Thyroid gland (tissue), 4 donors: Measurements from ENCODE around the gene MGAT5B. TPM values are rescaled to one million over a fixed set of nuclear protein-coding genes. Genes with fewer than 3 reads are reported as not detected.
"Not testable (repeated sequence)": the region's sequence is repeated elsewhere in the genome, so short reads cannot be mapped to it uniquely, and the experiment has no call there.

Experiments
- DNase-seq, 2 donors: peaks; one replicate each; pipeline ENCODE4 v3.0.0-alpha.2; 2019
- H3K27ac ChIP-seq, 3 donors: fragments of 200-600 bp; sonication (generic); 1 replicate in 2 of 3; 2 replicates in 1 of 3; pipeline ENCODE4 v1.5.1; 2016 to 2019; ENCODE audit warnings: mild to moderate bottlenecking in 1 of 3, moderate library complexity in 1 of 3
- H3K27me3 ChIP-seq: fragments of 200-600 bp; sonication (generic); one replicate; pipeline ENCODE4 v1.5.1; 2019
- H3K36me3 ChIP-seq, 2 donors: fragments of 200-600 bp; sonication (generic); one replicate each; pipeline ENCODE4 v1.5.1; 2016 to 2019
- H3K4me1 ChIP-seq, 2 donors: fragments of 200-600 bp; sonication (generic); one replicate each; pipeline ENCODE4 v1.5.1; 2017 to 2019
- H3K4me3 ChIP-seq, 3 donors: fragments of 200-600 bp; sonication (generic); replicated peaks in 1 of 3; 1 replicate in 2 of 3; 2 replicates in 1 of 3; pipeline ENCODE4 v1.5.1; 2016; ENCODE audit warnings: mild to moderate bottlenecking in 1 of 3
- H3K9me3 ChIP-seq: fragments of 200-600 bp; sonication (generic); one replicate; pipeline ENCODE4 v1.5.1; 2017
- CTCF ChIP-seq, 6 experiments: fragments of 200-600 bp in 3 of 6; fragments of 450-650 bp in 3 of 6; sonication (generic) in 3 of 6; IDR thresholded peaks; one replicate each; pipeline ENCODE4 v1.5.1; 2016 to 2019; ENCODE audit warnings: antibody characterized with exemption in 6 of 6, mild to moderate bottlenecking in 2 of 6, inconsistent platforms in 1 of 6, moderate library complexity in 1 of 6
- POLR2A ChIP-seq, 2 donors: fragments of 450-650 bp; IDR thresholded peaks; one replicate each; pipeline ENCODE4 v1.6.1; 2017; ENCODE audit warnings: antibody characterized with exemption in 2 of 2, mild to moderate bottlenecking in 2 of 2, moderate library complexity in 1 of 2
- WGBS, 2 donors: methylation state at CpG; one replicate each; pipeline ENCODE4 v1.1.5; 2017; 5-methylcytosine and 5-hydroxymethylcytosine counted together
- intact Hi-C: fragments of 100-400 bp; cut with DNase I; formaldehyde crosslinking; loops from one replicate; pipeline ENCODE4 v1.15.1; 2023
- total RNA-seq, 4 donors: library from RNA; depleted of rRNA; stranded (reverse); fragments of >200 nt; gene quantifications; one replicate each; pipeline ENCODE4 v1.2.3, GENCODE V29; 2016

The MGAT5B gene
- total RNA-seq, 4 donors from 2014 or later: 0.22 to 7.4 (median 0.73) TPM; not detected in 1

GRCh38 chr17:76968707-76969597, 100.7 kb downstream of the MGAT5B start:
- Histone ChIP-seq H3K27me3 (no peaks in the 10 kb centered on the region), H3K36me3 (no peaks in the 10 kb centered on the region), H3K4me3 (peak overlapping the region in 2 of 3 donors; percentile 10 to 15), H3K4me1 (peaks cover 12% of the 10 kb centered on the region in 2 donors), H3K9me3 (no peaks in the 10 kb centered on the region), H3K27ac (no peak overlapping the region)
- intact Hi-C loops: no loop called here
- TF ChIP-seq POLR2A (IDR thresholded peaks at IDR 0.05) (no peak), CTCF (IDR thresholded peaks at IDR 0.05) (no peak)
- DNase-seq: peak; percentile 20 to 29
- 6 to 10% methylated on average over 23 to 42 of the region's 45 CpGs for WGBS, 2 donors

- H3K27ac ChIP-seq: no peak overlapping the region
- H3K9me3 ChIP-seq: no peaks in the 10 kb centered on the region
- TF ChIP-seq CTCF (IDR thresholded peaks at IDR 0.05): no peak
- TF ChIP-seq POLR2A (IDR thresholded peaks at IDR 0.05): no peak
- peak in 1 of 2 donors; percentile 6 for DNase-seq
- peaks cover 12% of the 10 kb centered on the region in 2 donors for H3K4me1 ChIP-seq
- no peaks in the 10 kb centered on the region for H3K27me3 ChIP-seq
- intact Hi-C loops: no loop called here
- H3K4me3 ChIP-seq: no peak overlapping the region
- WGBS, 2 donors: 6 to 9% methylated on average over 11 to 13 of the region's 13 CpGs
- H3K36me3 ChIP-seq: no peaks in the 10 kb centered on the region
These were observed 101.5 kb downstream of the MGAT5B start for GRCh38 chr17:76969598-76970172.

- DNase-seq, H3K27ac ChIP-seq, intact Hi-C loops, H3K4me3 ChIP-seq, H3K27me3 ChIP-seq, H3K9me3 ChIP-seq, H3K36me3 ChIP-seq: not testable (repeated sequence)
- peaks cover 12% of the 10 kb centered on the region in 2 donors for H3K4me1 ChIP-seq
- WGBS, 2 donors: 94 to 95% methylated on average over 5 of the region's 5 CpGs
These were observed 102.0 kb downstream of the MGAT5B start for GRCh38 chr17:76970228-76970627.

DNA sequence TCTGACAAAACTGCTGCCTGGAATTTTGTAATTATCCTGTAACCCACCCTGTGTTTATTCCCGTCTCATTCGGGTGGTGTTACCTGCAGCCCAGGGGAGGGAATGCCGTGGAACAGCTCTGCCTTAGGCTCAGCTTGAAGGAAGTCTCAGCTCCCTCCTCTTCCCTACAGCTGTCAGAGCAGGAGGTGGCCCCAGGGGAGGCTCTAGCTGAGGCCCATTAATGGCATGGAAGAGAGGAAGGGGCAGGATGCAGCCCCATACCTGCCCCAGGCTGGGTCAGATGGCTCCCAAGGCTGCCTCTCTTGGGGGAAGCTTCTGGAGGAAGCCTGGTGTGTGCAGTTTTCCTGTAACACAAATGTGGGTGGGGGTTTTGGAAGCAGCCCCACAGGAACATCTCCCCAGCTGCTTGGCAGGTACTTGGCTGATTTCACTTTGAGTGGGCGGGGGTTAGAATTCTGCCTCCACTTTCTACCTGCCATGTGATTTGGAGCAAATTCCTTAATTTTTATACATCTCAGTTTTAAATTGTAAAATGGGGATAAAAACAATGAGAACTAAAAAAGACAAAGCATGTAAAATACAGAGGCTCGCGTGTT, 103.9 kb downstream of the MGAT5B start:
- H3K27ac ChIP-seq: no peak overlapping the region
- H3K36me3 ChIP-seq: no peaks in the 10 kb centered on the region
- no peak for DNase-seq
- peaks cover 12% of the 10 kb centered on the region in 2 donors for H3K4me1 ChIP-seq
- no peak overlapping the region for H3K4me3 ChIP-seq
- TF ChIP-seq CTCF (IDR thresholded peaks at IDR 0.05) (no peak), POLR2A (IDR thresholded peaks at IDR 0.05) (no peak)
- H3K27me3 ChIP-seq: no peaks in the 10 kb centered on the region
- intact Hi-C loops: no loop called here
- WGBS, 2 donors: 81 to 84% methylated on average over 6 of the region's 6 CpGs
- H3K9me3 ChIP-seq: no peaks in the 10 kb centered on the region

DNA sequence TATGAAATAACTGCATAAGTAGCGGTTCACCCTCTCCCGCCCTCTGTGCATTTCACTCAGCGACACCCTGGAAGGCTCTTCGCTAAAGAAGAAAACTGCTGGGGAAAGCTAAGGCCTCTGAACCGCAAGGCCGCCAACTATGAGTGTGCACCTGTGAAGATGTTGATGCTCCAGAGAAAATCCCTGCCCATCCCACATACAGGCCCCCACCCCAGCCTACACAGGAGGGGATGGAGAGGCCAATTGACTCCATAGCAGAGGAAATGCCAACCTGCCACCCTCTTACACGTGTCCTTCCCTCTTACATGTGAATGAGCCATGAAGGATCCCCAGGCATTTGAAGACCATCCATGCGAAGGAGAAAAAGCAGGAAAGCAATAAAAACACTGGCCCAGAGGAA, 104.8 kb downstream of the MGAT5B start:
- 50 to 52% methylated on average over 8 of the region's 8 CpGs for WGBS, 2 donors
- TF ChIP-seq CTCF (IDR thresholded peaks at IDR 0.05) (no peak), POLR2A (IDR thresholded peaks at IDR 0.05) (no peak)
- H3K4me3 ChIP-seq: no peak overlapping the region
- no peaks in the 10 kb centered on the region for H3K36me3 ChIP-seq
- peaks cover 12% of the 10 kb centered on the region in 2 donors for H3K4me1 ChIP-seq
- intact Hi-C loops: no loop called here
- peak; percentile 32 to 45 for DNase-seq
- H3K27me3 ChIP-seq: no peaks in the 10 kb centered on the region
- H3K27ac ChIP-seq: no peak overlapping the region
- no peaks in the 10 kb centered on the region for H3K9me3 ChIP-seq
